H1 (cell line): ENCODE results near the gene UFSP2. TPM values are rescaled to one million over a fixed set of nuclear protein-coding genes. Genes with fewer than 3 reads are reported as not detected.

Experiments used
- CHD2 ChIP-seq: IDR thresholded peaks from 2 replicates; pipeline ENCODE4 v1.6.1; 2012; ENCODE audit warnings: low read length, improper control_type of control experiment
- CTBP2 ChIP-seq: IDR thresholded peaks from 2 replicates; pipeline ENCODE4 v1.7.0; 2011; ENCODE audit warnings: borderline replicate concordance, mild to moderate bottlenecking, moderate library complexity, mixed read lengths, low read length; ENCODE audit not compliant: insufficient read depth, insufficient read length
- EGR1 ChIP-seq: IDR thresholded peaks from 2 replicates; pipeline ENCODE4 v1.6.1; 2011; ENCODE audit warnings: low read depth, low read length, borderline replicate concordance
- GABPA ChIP-seq: IDR thresholded peaks from 2 replicates; pipeline ENCODE4 v1.6.1; 2011; ENCODE audit warnings: mild to moderate bottlenecking, low read length, moderate library complexity, borderline replicate concordance; ENCODE audit not compliant: insufficient read depth
- KDM1A ChIP-seq: fragments of 200-600, 300-600 bp; sonication (generic); IDR thresholded peaks from 2 replicates; pipeline ENCODE4 v1.7.1; 2016; ENCODE audit warnings: mild to moderate bottlenecking, low read length, borderline replicate concordance
- KDM4A ChIP-seq: IDR thresholded peaks from one replicate; pipeline ENCODE4 v1.7.1; 2012; ENCODE audit warnings: low read depth, mild to moderate bottlenecking, moderate library complexity, low read length, inconsistent platforms; ENCODE audit not compliant: severe bottlenecking
- NANOG ChIP-seq: IDR thresholded peaks from 2 replicates; pipeline ENCODE4 v1.6.1; 2011; ENCODE audit warnings: low read length, low read depth, mild to moderate bottlenecking, inconsistent platforms; ENCODE audit not compliant: insufficient read depth, poor library complexity, severe bottlenecking
- NRF1 ChIP-seq: IDR thresholded peaks from 2 replicates; pipeline ENCODE4 v1.6.1; 2011; ENCODE audit warnings: mild to moderate bottlenecking, low read depth, low read length, improper control_type of control experiment
- PHF8 ChIP-seq: fragments of 200-600 bp; sonication (generic); conservative IDR thresholded peaks from 2 replicates; pipeline ENCODE4 v1.7.1; 2012; ENCODE audit warnings: low read depth, mild to moderate bottlenecking, inconsistent platforms, low read length, moderate library complexity
- POLR2A ChIP-seq, 2 experiments: IDR thresholded peaks; 1 replicate in 1 of 2; 2 replicates in 1 of 2; pipeline ENCODE4 v1.6.1; 2011; ENCODE audit warnings: low read depth in 2 of 2, low read length in 2 of 2, mild to moderate bottlenecking in 2 of 2; ENCODE audit errors: control extremely low read depth in 1 of 2
- POLR2AphosphoS5 ChIP-seq: IDR thresholded peaks from 2 replicates; pipeline ENCODE4 v1.6.1; 2011; ENCODE audit warnings: low read depth, low read length
- RXRA ChIP-seq: IDR thresholded peaks from 2 replicates; pipeline ENCODE4 v1.6.1; 2011; ENCODE audit warnings: low read depth, mild to moderate bottlenecking, low read length, moderate library complexity; ENCODE audit not compliant: insufficient read depth
- TAF1 ChIP-seq: IDR thresholded peaks from 2 replicates; pipeline ENCODE4 v1.6.1; 2011; ENCODE audit warnings: mild to moderate bottlenecking, low read depth, low read length
- TAF7 ChIP-seq: optimal IDR thresholded peaks from 2 replicates; pipeline ENCODE3; 2011; ENCODE audit warnings: low read depth, mild to moderate bottlenecking, inconsistent platforms, low read length, moderate library complexity, borderline replicate concordance
- TBP ChIP-seq: IDR thresholded peaks from 2 replicates; pipeline ENCODE4 v1.6.1; 2011; ENCODE audit warnings: low read depth, low read length, improper control_type of control experiment
- polyA plus RNA-seq, 7 experiments: library from polyadenylated mRNA; depleted of rRNA in 3 of 7; stranded (reverse) in 5 of 7; unstranded in 2 of 7; fragments of >200 nt in 5 of 7; fragments of 200-250 nt in 2 of 7; gene quantifications; 1 replicate in 5 of 7; 2 replicates in 1 of 7; 4 replicates in 1 of 7; pipeline versions ENCODE4 v1.2.1 to v1.2.3, GENCODE V29; 2011 to 2013; ENCODE audit warnings: missing spikeins in 2 of 7, mixed read lengths in 2 of 7
- total RNA-seq: library from RNA; stranded (reverse); fragmentation: NEBNext Ultra II Directional; extraction: Animal tissue kit (Norgen Biotek cat#: 25700); gene quantifications from 2 replicates; pipeline ENCODE4 v1.2.1, GENCODE V29; 2021
- TF ChIP-seq, protein P1 (sequence below): IDR thresholded peaks from 2 replicates; pipeline ENCODE4 v1.6.1; 2012; ENCODE audit warnings: low read length, inconsistent platforms
- TF ChIP-seq, protein P2 (sequence below), 3 experiments: IDR thresholded peaks; 1 replicate in 2 of 3; 2 replicates in 1 of 3; pipeline versions ENCODE4 v1.5.1 to v1.6.1; 2011; ENCODE audit warnings: low read length in 3 of 3, mild to moderate bottlenecking in 3 of 3, inconsistent platforms in 2 of 3, low read depth in 1 of 3, moderate library complexity in 1 of 3; ENCODE audit not compliant: insufficient read depth in 1 of 3; ENCODE audit errors: control extremely low read depth in 1 of 3
- TF ChIP-seq, protein P3 (sequence below): IDR thresholded peaks from 2 replicates; pipeline ENCODE4 v1.6.1; 2011; ENCODE audit warnings: low read depth, mild to moderate bottlenecking, low read length; ENCODE audit not compliant: insufficient read depth

The UFSP2 gene
- total and polyA plus RNA-seq, 2 of the 8 experiments (the other 6 are each of a cell fraction or from before 2014, with no cell fraction given) = 22.9 to 26.0 TPM

DNA sequence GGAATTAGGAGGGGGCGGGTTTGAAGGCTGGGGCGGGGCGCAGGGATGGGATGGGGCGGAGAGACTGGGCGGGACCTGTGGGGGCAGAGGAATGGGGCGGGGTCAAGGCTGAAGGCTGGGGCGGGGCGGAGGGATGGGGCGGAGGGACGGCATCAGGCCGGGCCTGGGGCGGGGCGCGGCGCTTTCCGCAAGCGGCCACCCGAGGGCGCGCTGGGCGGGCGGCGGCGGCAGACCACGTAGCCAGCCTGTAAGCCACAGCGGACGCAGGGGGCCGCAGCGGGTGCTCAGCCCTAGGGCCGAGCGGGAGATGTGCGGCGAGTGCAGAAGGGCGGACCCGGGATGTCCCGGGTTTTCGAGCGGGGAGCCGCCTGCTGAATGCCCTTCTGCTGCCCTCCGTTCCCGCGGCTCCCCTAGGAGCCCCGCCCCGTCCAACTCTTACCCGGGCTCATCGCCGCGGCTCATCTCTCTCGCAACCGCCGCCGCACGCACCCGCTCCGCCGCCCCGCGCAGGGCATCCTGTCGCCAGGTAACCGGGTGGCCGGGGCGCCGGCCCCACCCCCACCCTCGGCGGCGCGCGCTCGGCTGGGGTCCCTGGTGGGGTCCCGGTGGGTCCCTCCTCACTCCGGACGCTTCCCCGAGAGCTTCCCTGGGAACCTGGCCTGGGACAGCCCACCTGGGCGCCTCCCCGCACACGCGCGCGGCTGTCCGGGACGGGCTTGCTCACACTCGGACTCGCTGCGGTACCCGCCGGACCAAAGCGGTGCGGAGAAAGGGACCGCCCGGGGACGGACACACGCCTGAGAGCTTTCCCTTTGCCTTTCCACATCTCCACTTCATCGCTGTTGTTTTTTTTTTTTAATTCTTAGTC, 45.7 kb upstream of the UFSP2 start, which contains the start of gene CCDC110 (continued):
- TF ChIP-seq, protein P1, sequence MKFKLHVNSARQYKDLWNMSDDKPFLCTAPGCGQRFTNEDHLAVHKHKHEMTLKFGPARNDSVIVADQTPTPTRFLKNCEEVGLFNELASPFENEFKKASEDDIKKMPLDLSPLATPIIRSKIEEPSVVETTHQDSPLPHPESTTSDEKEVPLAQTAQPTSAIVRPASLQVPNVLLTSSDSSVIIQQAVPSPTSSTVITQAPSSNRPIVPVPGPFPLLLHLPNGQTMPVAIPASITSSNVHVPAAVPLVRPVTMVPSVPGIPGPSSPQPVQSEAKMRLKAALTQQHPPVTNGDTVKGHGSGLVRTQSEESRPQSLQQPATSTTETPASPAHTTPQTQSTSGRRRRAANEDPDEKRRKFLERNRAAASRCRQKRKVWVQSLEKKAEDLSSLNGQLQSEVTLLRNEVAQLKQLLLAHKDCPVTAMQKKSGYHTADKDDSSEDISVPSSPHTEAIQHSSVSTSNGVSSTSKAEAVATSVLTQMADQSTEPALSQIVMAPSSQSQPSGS = no peak
- TF ChIP-seq CHD2 (no peak), POLR2A (IDR thresholded peaks at IDR 0.05; ENCODE audit: control extremely low read depth in 1 of 2, low read depth in 2 of 2, low read length in 2 of 2) (no peak), CTBP2 (no peak), TBP (0 out of 2 replicates have a peak, but pooled peaks have one; percentile 8), RXRA (no peak), EGR1 (no peak; the same call in 1 of the 2 replicates), POLR2AphosphoS5 (no peak), GABPA (no peak), TAF1 (no peak), PHF8 (peak; percentile 25), KDM1A (no peak), NANOG (no peak), TAF7 (no peak), KDM4A (peak; percentile 96), NRF1 (no peak)
- TF ChIP-seq, protein P2, sequence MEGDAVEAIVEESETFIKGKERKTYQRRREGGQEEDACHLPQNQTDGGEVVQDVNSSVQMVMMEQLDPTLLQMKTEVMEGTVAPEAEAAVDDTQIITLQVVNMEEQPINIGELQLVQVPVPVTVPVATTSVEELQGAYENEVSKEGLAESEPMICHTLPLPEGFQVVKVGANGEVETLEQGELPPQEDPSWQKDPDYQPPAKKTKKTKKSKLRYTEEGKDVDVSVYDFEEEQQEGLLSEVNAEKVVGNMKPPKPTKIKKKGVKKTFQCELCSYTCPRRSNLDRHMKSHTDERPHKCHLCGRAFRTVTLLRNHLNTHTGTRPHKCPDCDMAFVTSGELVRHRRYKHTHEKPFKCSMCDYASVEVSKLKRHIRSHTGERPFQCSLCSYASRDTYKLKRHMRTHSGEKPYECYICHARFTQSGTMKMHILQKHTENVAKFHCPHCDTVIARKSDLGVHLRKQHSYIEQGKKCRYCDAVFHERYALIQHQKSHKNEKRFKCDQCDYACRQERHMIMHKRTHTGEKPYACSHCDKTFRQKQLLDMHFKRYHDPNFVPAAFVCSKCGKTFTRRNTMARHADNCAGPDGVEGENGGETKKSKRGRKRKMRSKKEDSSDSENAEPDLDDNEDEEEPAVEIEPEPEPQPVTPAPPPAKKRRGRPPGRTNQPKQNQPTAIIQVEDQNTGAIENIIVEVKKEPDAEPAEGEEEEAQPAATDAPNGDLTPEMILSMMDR (IDR thresholded peaks at IDR 0.05; ENCODE audit: control extremely low read depth in 1 of 3, insufficient read depth in 1 of 3, low read depth in 1 of 3, low read length in 3 of 3) = peak; percentile 58 to 75 (median 64)
- TF ChIP-seq, protein P3, sequence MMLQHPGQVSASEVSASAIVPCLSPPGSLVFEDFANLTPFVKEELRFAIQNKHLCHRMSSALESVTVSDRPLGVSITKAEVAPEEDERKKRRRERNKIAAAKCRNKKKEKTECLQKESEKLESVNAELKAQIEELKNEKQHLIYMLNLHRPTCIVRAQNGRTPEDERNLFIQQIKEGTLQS = no peak
